ENCODE results near the gene SPG7. TPM values are rescaled to one million over a fixed set of nuclear protein-coding genes. Genes with fewer than 3 reads are reported as not detected.
A peak's percentile ranks its signal among the peaks of the same experiment; 100 is the strongest.

The SPG7 gene
- total and polyA plus RNA-seq, 2 donors (not counting 1 experiment from before 2014, with no cell fraction given), result 35.1 to 107 TPM

- Histone ChIP-seq H3K9ac (ENCODE audit: insufficient read depth, low read length) (peak within 1 kb of the TSS; percentile 62), H3K4me3 (replicated peaks in 1 of 4; ENCODE audit: control extremely low read depth in 1 of 4, insufficient read depth in 1 of 4, low read depth in 3 of 4, low read length in 4 of 4) (peak within 1 kb of the TSS; percentile 40 to 63 (median 48)), H3K79me2 (ENCODE audit: control insufficient read depth, insufficient read depth, low read length) (peaks cover 5% of the 10 kb centered on the region), H3K27ac (ENCODE audit: insufficient read depth, low read length) (peak within 1 kb of the TSS; percentile 34), H3K27me3 (ENCODE audit: control insufficient read depth, insufficient read depth, low read length) (no peaks in the 10 kb centered on the region), H3K4me1 (ENCODE audit: control insufficient read depth, extremely low read depth, insufficient read depth, low read length) (peaks cover 4% of the 10 kb centered on the region), H2AFZ (ENCODE audit: low read length) (peak within 1 kb of the TSS; percentile 7), H3K36me3 (ENCODE audit: control insufficient read depth, insufficient read depth, low read length) (peaks cover 2% of the 10 kb centered on the region), H4K20me1 (ENCODE audit: control insufficient read depth, extremely low read depth, insufficient read depth, low read length) (no peaks in the 10 kb centered on the region), H3K9me3 (ENCODE audit: control insufficient read depth, insufficient read depth, low read depth, low read length) (no peaks in the 10 kb centered on the region), H3K4me2 (ENCODE audit: extremely low read depth, insufficient read depth, low read length) (peak within 1 kb of the TSS; percentile 68)
- no peak for DNase-seq (ENCODE audit: low read depth in 2 of 2)
- TF ChIP-seq EZH2 (IDR thresholded peaks at IDR 0.05; ENCODE audit: low read length, missing control alignments) (no peak), CTCF (conservative IDR thresholded peaks at IDR 0.05 in 1 of 2, IDR thresholded peaks at IDR 0.05 in 1 of 2; ENCODE audit: low read depth in 1 of 2, low read length in 2 of 2) (no peak)
These were observed 67.3 kb downstream of the SPG7 start, which contains the start of gene CPNE7 for GRCh38 chr16:89575247-89576152. Gene CPNE7 (plus strand): TSS chr16:89575758. CDS start chr16:89575898, 140 bp downstream.

GRCh38 chr16:89576153-89577054 lies 68.2 kb downstream of the SPG7 start:
- Histone ChIP-seq H3K79me2 (ENCODE audit: control insufficient read depth, insufficient read depth, low read length) (peaks cover 5% of the 10 kb centered on the region), H2AFZ (ENCODE audit: low read length) (no peak overlapping the region), H3K36me3 (ENCODE audit: control insufficient read depth, insufficient read depth, low read length) (peaks cover 3% of the 10 kb centered on the region), H3K9ac (ENCODE audit: insufficient read depth, low read length) (peak overlapping the region; percentile 62), H3K27me3 (ENCODE audit: control insufficient read depth, insufficient read depth, low read length) (no peaks in the 10 kb centered on the region), H3K4me2 (ENCODE audit: extremely low read depth, insufficient read depth, low read length) (peak overlapping the region; percentile 68), H3K4me1 (ENCODE audit: control insufficient read depth, extremely low read depth, insufficient read depth, low read length) (peaks cover 7% of the 10 kb centered on the region), H3K27ac (ENCODE audit: insufficient read depth, low read length) (no peak overlapping the region), H4K20me1 (ENCODE audit: control insufficient read depth, extremely low read depth, insufficient read depth, low read length) (no peaks in the 10 kb centered on the region), H3K4me3 (replicated peaks in 1 of 4; ENCODE audit: control extremely low read depth in 1 of 4, insufficient read depth in 1 of 4, low read depth in 3 of 4, low read length in 4 of 4) (peak overlapping the region; percentile 40 to 63 (median 50)), H3K9me3 (ENCODE audit: control insufficient read depth, insufficient read depth, low read depth, low read length) (peaks cover 2% of the 10 kb centered on the region)
- no peak for TF ChIP-seq CTCF (conservative IDR thresholded peaks at IDR 0.05 in 1 of 2, IDR thresholded peaks at IDR 0.05 in 1 of 2; ENCODE audit: low read depth in 1 of 2, low read length in 2 of 2)
- TF ChIP-seq EZH2 (IDR thresholded peaks at IDR 0.05; ENCODE audit: low read length, missing control alignments), result no peak
- DNase-seq (ENCODE audit: low read depth in 2 of 2), result no peak
